ENCODE results near the gene STKLD1.

Gene STKLD1

GRCh38 chr9:133354766-133355165 is 21.4 kb upstream of the STKLD1 start:
- H3K27me3 ChIP-seq (ENCODE audit: insufficient read depth, low read length, poor library complexity, severe bottlenecking), result no peaks in the 10 kb centered on the region
- no peaks in the 10 kb centered on the region for H3K9me2 ChIP-seq (replicated peaks; ENCODE audit: low read depth, low read length)
- no peaks in the 10 kb centered on the region for H3K9me3 ChIP-seq (ENCODE audit: insufficient read depth, low read depth, low read length)
- H3K4me1 ChIP-seq (ENCODE audit: insufficient read depth, low read length, poor library complexity, severe bottlenecking), result peaks cover 14% of the 10 kb centered on the region
- peaks cover 36% of the 10 kb centered on the region for H3K36me3 ChIP-seq (ENCODE audit: insufficient read depth, low read length)
- H2AFZ ChIP-seq (ENCODE audit: low read length), result no peak overlapping the region
- H3K4me3 ChIP-seq (ENCODE audit: low read length, poor library complexity, severe bottlenecking), result peak overlapping the region; percentile 94
- TF ChIP-seq CTCF (conservative IDR thresholded peaks at IDR 0.05; ENCODE audit: low read length) (no peak), EZH2phosphoT487 (IDR thresholded peaks at IDR 0.05; ENCODE audit: borderline replicate concordance) (no peak)
- peaks cover 65% of the 10 kb centered on the region for H3K79me2 ChIP-seq (ENCODE audit: insufficient read depth, low read length)
- peaks cover 41% of the 10 kb centered on the region for H4K20me1 ChIP-seq (ENCODE audit: insufficient read depth, low read length, poor library complexity, severe bottlenecking)
- H3K9ac ChIP-seq (ENCODE audit: low read depth, low read length, poor library complexity, severe bottlenecking), result peak overlapping the region; percentile 80
- peak overlapping the region; percentile 95 for H3K4me2 ChIP-seq (ENCODE audit: low read depth, low read length, poor library complexity, severe bottlenecking)
- peaks cover 11% of the 10 kb centered on the region; the same call in 1 of the 2 replicates for H3F3A ChIP-seq (ENCODE audit: low read depth)

GRCh38 chr9:133355881-133356357 is 20.2 kb upstream of the STKLD1 start:
- TF ChIP-seq CTCF (conservative IDR thresholded peaks at IDR 0.05; ENCODE audit: low read length) (peak; percentile 17; the same call in 1 of the 2 replicates), EZH2phosphoT487 (IDR thresholded peaks at IDR 0.05; ENCODE audit: borderline replicate concordance) (no peak)
- Histone ChIP-seq H3K4me2 (ENCODE audit: low read depth, low read length, poor library complexity, severe bottlenecking) (peak overlapping the region; percentile 95), H3K9me3 (ENCODE audit: insufficient read depth, low read depth, low read length) (no peaks in the 10 kb centered on the region), H3K27me3 (ENCODE audit: insufficient read depth, low read length, poor library complexity, severe bottlenecking) (no peaks in the 10 kb centered on the region), H3K9ac (ENCODE audit: low read depth, low read length, poor library complexity, severe bottlenecking) (peak overlapping the region; percentile 80), H3K4me3 (ENCODE audit: low read length, poor library complexity, severe bottlenecking) (peak overlapping the region; percentile 94), H3K36me3 (ENCODE audit: insufficient read depth, low read length) (peaks cover 35% of the 10 kb centered on the region), H3K9me2 (replicated peaks; ENCODE audit: low read depth, low read length) (no peaks in the 10 kb centered on the region), H4K20me1 (ENCODE audit: insufficient read depth, low read length, poor library complexity, severe bottlenecking) (peaks cover 35% of the 10 kb centered on the region), H3K79me2 (ENCODE audit: insufficient read depth, low read length) (peaks cover 59% of the 10 kb centered on the region), H2AFZ (ENCODE audit: low read length) (no peak overlapping the region), H3K4me1 (ENCODE audit: insufficient read depth, low read length, poor library complexity, severe bottlenecking) (peaks cover 8% of the 10 kb centered on the region), H3F3A (ENCODE audit: low read depth) (peaks cover 9% of the 10 kb centered on the region; the same call in 1 of the 2 replicates)

GRCh38 chr9:133356391-133357091 is 19.6 kb upstream of the STKLD1 start, which contains the start of the genes SURF1 and SURF2:
Gene SURF1, minus strand, starts transcription at chr9:133356487. Its CDS starts 34 bp downstream, at chr9:133356453.
Gene SURF2, plus strand, starts transcription at chr9:133356550. Its CDS starts 43 bp downstream, at chr9:133356593.
- peaks cover 52% of the 10 kb centered on the region for H3K79me2 ChIP-seq (ENCODE audit: insufficient read depth, low read length)
- H2AFZ ChIP-seq (ENCODE audit: low read length), result peak within 1 kb of the TSS; percentile 58
- H4K20me1 ChIP-seq (ENCODE audit: insufficient read depth, low read length, poor library complexity, severe bottlenecking), result peaks cover 29% of the 10 kb centered on the region
- peak within 1 kb of the TSS; percentile 94 for H3K4me3 ChIP-seq (ENCODE audit: low read length, poor library complexity, severe bottlenecking)
- peak within 1 kb of the TSS; percentile 80 for H3K9ac ChIP-seq (ENCODE audit: low read depth, low read length, poor library complexity, severe bottlenecking)
- H3K27me3 ChIP-seq (ENCODE audit: insufficient read depth, low read length, poor library complexity, severe bottlenecking), result no peaks in the 10 kb centered on the region
- no peaks in the 10 kb centered on the region for H3K9me2 ChIP-seq (replicated peaks; ENCODE audit: low read depth, low read length)
- peak within 1 kb of the TSS; percentile 95 for H3K4me2 ChIP-seq (ENCODE audit: low read depth, low read length, poor library complexity, severe bottlenecking)
- H3K36me3 ChIP-seq (ENCODE audit: insufficient read depth, low read length), result peaks cover 35% of the 10 kb centered on the region
- H3K4me1 ChIP-seq (ENCODE audit: insufficient read depth, low read length, poor library complexity, severe bottlenecking), result peaks cover 8% of the 10 kb centered on the region
- H3K9me3 ChIP-seq (ENCODE audit: insufficient read depth, low read depth, low read length), result no peaks in the 10 kb centered on the region
- H3F3A ChIP-seq (ENCODE audit: low read depth), result peaks cover 4% of the 10 kb centered on the region; the same call in 1 of the 2 replicates
- TF ChIP-seq EZH2phosphoT487 (IDR thresholded peaks at IDR 0.05; ENCODE audit: borderline replicate concordance) (no peak), CTCF (conservative IDR thresholded peaks at IDR 0.05; ENCODE audit: low read length) (0 out of 2 replicates have a peak, but pooled peaks have one; percentile 13)

All from Loucy (cell line).